ENCODE results near the gene ARRB1.

DNA sequence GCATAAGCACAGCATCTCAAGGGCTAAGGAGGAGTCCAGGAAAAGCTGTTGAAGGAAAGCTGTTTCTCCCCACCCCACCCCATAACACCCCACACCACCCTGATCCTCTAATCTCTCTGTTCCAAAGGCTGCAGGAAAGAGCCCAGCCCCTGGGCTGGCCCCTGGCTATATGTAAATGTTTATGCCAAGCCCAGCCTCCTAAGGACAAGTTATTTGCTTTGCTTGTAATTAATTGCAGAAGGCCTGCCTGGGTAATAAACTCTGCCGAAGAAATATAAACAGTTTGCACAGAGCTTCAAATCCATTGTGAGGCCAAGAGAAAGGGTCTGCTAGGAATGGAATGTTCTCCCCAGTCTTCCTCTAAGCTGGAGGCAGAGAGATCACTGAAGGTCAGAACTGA, 21.2 kb downstream of the ARRB1 start:
- TF ChIP-seq CBFB (CRISPR knock-in tag; IDR thresholded peaks at IDR 0.05) (no peak), ZNF33B (CRISPR knock-in tag; IDR thresholded peaks at IDR 0.05) (no peak)
